BJ (cell line): Measurements from ENCODE around the gene MORC3. TPM values are rescaled to one million over a fixed set of nuclear protein-coding genes. Genes with fewer than 3 reads are reported as not detected.
"Not testable (repeated sequence)": the region's sequence is repeated elsewhere in the genome, so short reads cannot be mapped to it uniquely, and the experiment has no call there.

Source experiments
- CTCF ChIA-PET: fragments of 350-600 bp; formaldehyde crosslinking; extraction: SDS; loops from one replicate; lab custom pipeline; 2021; ENCODE audit warnings: antibody characterized with exemption, inconsistent platforms; lab: Yijun Ruan, JAX
- POLR2A ChIA-PET: fragments of 300-600 bp; sonication (Branson Sonifier 250); formaldehyde crosslinking; extraction: SDS; loops from one replicate; lab custom pipeline; 2021; ENCODE audit warnings: antibody characterized with exemption; lab: Charles Lee
- DNase-seq: peaks from one replicate; pipeline ENCODE4 v3.0.0-alpha.2; 2011; ENCODE audit warnings: low read depth
- H3K27me3 ChIP-seq: 2 replicates; pipeline ENCODE4 v1.6.0; 2011; ENCODE audit warnings: low read length; ENCODE audit not compliant: control insufficient read depth, insufficient read depth
- H3K36me3 ChIP-seq: 2 replicates; pipeline ENCODE4 v1.5.1; 2011; ENCODE audit warnings: low read length; ENCODE audit not compliant: control insufficient read depth, insufficient read depth
- H3K4me3 ChIP-seq: 2 replicates; pipeline ENCODE4 v1.5.1; 2011; ENCODE audit warnings: low read depth, mild to moderate bottlenecking, control low read depth, low read length
- polyA plus RNA-seq: library from polyadenylated mRNA; depleted of rRNA; stranded (reverse); fragments of >200 nt; gene quantifications from 2 replicates; pipeline ENCODE4 v1.2.3, GENCODE V29; 2011
- TF ChIP-seq, protein P1 (sequence below): IDR thresholded peaks from 2 replicates; pipeline ENCODE4 v1.5.1; 2011; ENCODE audit warnings: low read depth, mild to moderate bottlenecking, control low read depth, inconsistent platforms, low read length, moderate library complexity; ENCODE audit not compliant: insufficient read depth

MORC3 gene
- polyA plus RNA-seq, 1 experiment = 8.8 TPM

DNA sequence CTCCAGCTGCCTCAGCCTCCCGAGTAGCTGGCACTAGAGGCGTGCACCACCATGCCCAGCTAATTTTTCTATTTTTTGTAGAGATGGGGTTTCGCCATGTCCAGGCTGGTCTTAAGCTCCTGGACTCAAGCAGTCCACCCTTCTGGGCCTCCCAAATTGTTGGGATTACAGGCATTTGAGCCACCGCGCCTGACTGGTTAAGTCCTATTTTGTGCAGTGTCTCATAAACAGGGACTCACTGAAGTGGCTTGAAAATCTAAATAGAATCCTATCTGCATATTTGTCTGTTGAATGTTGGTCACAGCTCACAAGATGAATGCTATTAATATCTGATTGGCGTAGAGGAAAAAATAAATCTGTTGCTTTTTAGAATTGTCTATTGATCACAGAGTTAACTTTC lies 59.3 kb downstream of the MORC3 start:
- TF ChIP-seq, protein P1, sequence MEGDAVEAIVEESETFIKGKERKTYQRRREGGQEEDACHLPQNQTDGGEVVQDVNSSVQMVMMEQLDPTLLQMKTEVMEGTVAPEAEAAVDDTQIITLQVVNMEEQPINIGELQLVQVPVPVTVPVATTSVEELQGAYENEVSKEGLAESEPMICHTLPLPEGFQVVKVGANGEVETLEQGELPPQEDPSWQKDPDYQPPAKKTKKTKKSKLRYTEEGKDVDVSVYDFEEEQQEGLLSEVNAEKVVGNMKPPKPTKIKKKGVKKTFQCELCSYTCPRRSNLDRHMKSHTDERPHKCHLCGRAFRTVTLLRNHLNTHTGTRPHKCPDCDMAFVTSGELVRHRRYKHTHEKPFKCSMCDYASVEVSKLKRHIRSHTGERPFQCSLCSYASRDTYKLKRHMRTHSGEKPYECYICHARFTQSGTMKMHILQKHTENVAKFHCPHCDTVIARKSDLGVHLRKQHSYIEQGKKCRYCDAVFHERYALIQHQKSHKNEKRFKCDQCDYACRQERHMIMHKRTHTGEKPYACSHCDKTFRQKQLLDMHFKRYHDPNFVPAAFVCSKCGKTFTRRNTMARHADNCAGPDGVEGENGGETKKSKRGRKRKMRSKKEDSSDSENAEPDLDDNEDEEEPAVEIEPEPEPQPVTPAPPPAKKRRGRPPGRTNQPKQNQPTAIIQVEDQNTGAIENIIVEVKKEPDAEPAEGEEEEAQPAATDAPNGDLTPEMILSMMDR = no peak
- CTCF ChIA-PET = no interaction called here
- POLR2A ChIA-PET = no interaction called here
- peaks cover 3% of the 10 kb centered on the region for H3K36me3 ChIP-seq
- no peaks in the 10 kb centered on the region for H3K27me3 ChIP-seq
- H3K4me3 ChIP-seq = no peak overlapping the region
- DNase-seq = no peak

- TF ChIP-seq, protein P1 = no peak
- H3K36me3 ChIP-seq = peaks cover 2% of the 10 kb centered on the region
- H3K4me3 ChIP-seq = no peak overlapping the region
- no peaks in the 10 kb centered on the region for H3K27me3 ChIP-seq
- ChIA-PET CTCF (no interaction called here), POLR2A (no interaction called here)
- DNase-seq = no peak
Observed at GRCh38 chr21:36381841-36382589, 62.0 kb downstream of the MORC3 start.

DNA sequence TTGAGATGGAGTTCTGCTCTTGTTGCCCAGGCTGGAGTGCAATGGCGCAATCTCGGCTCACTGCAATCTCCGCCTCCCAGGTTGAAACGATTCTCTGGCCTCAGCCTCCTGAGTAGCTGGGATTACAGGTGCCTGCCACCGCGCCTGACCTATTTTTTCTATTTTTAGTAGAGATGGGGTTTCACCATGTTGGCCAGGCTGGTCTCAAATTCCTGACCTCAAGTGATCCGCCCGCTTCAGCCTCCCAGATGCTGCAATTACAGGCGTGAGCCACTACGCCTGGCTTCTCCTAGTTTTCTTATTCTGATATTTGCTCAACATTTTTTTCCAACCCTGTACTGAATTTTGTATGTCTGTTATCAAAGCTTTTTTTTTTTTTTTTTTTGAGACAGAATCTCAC lies 62.7 kb downstream of the MORC3 start:
- CTCF ChIA-PET = interaction anchor here (0.8 kb wide), 1 partner anchor 32 kb away, joined by 3 read pairs; no protein-coding TSS in a partner anchor
- POLR2A ChIA-PET, H3K27me3 ChIP-seq, H3K4me3 ChIP-seq, DNase-seq, H3K36me3 ChIP-seq: not testable (repeated sequence)

DNA sequence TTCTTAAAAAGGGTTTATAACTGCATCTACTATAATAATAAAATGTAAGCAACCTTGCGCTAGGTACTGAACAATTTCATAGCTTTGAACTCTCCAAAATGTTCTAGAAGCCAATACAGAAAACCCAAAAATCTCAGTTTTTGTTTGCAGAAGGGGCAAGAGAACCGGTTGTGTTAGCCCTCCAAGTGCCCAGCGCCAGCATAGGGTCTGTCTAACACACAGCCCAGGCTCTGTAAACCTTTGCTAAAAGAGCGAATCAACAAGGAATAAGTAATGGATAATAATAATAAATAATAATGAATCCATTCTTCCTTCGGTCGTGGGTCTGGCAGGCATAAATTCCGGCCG lies 64.9 kb downstream of the MORC3 start:
- Histone ChIP-seq H3K36me3 (no peaks in the 10 kb centered on the region), H3K27me3 (no peaks in the 10 kb centered on the region), H3K4me3 (peak overlapping the region; percentile 59; the same call in 1 of the 2 replicates)
- POLR2A ChIA-PET = no interaction called here
- CTCF ChIA-PET = no interaction called here
- no peak for DNase-seq
- TF ChIP-seq, protein P1 = no peak

GRCh38 chr21:36385233-36386030 lies 65.4 kb downstream of the MORC3 start, which contains the start of gene CHAF1B:
CHAF1B (plus strand) TSS chr21:36385392; CDS start chr21:36386137, 745 bp downstream.
- H3K36me3 ChIP-seq = no peaks in the 10 kb centered on the region; the same call in 1 of the 2 replicates
- POLR2A ChIA-PET = no interaction called here

More at GRCh38 chr21:36385233-36386030, 65.4 kb downstream of the MORC3 start, which contains the start of gene CHAF1B:
- no peak for DNase-seq
- CTCF ChIA-PET = interaction anchor here (0.8 kb wide), 1 partner anchor 9 kb away, joined by 3 read pairs; no protein-coding TSS in a partner anchor
- Histone ChIP-seq H3K27me3 (no peaks in the 10 kb centered on the region), H3K4me3 (peak within 1 kb of the TSS; percentile 59)
- TF ChIP-seq, protein P1 = no peak
